HEK293 (cell line): Measurements from ENCODE around the gene NIF3L1.

ENCODE experiments used
- CTCF ChIP-seq: fragments of 450-650 bp; formaldehyde crosslinking; IDR thresholded peaks from 2 replicates; pipeline ENCODE4 v1.5.1; 2016; ENCODE audit warnings: missing biosample characterization, missing genetic modification characterization
- GLI2 ChIP-seq: fragments of 450-650 bp; formaldehyde crosslinking; IDR thresholded peaks from 2 replicates; pipeline ENCODE4; 2017; ENCODE audit warnings: missing biosample characterization, missing genetic modification characterization, low read depth, borderline replicate concordance
- ZFP3 ChIP-seq: fragments of 450-650 bp; formaldehyde crosslinking; IDR thresholded peaks from 2 replicates; pipeline ENCODE4 v1.5.1; 2016; ENCODE audit warnings: low read depth, missing biosample characterization, missing genetic modification characterization
- ZNF302 ChIP-seq: fragments of 450-650 bp; formaldehyde crosslinking; IDR thresholded peaks from 2 replicates; pipeline ENCODE4 v1.5.1; 2016; ENCODE audit warnings: missing biosample characterization, missing genetic modification characterization, low read depth
- TF ChIP-seq, protein P1 (sequence below): fragments of 450-650 bp; formaldehyde crosslinking; IDR thresholded peaks from 2 replicates; pipeline ENCODE4 v1.5.1; 2016; ENCODE audit warnings: missing biosample characterization, missing genetic modification characterization

DNA sequence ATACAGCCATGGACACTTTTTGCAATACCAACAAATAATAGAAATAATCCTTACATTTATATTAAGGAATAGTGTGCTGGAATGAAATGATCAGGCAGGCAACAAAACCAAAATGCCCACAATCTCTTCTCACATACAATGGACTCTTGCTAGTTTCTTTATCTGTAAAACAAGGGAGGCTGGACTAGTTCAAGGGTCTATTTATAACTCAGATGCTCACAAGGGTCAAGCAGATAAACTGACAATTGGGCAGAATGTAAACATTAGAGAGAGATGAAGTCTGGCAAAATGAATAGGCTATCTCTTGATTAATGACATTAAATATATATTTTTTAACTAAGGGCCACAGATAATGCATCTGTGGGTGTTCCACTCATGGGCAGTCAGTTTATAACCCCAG, 11.7 kb upstream of the NIF3L1 start:
- TF ChIP-seq ZNF302 (tag by site-specific recombination) (no peak), CTCF (no peak), GLI2 (tag by site-specific recombination) (no peak), ZFP3 (tag by site-specific recombination) (no peak)
- TF ChIP-seq, protein P1, sequence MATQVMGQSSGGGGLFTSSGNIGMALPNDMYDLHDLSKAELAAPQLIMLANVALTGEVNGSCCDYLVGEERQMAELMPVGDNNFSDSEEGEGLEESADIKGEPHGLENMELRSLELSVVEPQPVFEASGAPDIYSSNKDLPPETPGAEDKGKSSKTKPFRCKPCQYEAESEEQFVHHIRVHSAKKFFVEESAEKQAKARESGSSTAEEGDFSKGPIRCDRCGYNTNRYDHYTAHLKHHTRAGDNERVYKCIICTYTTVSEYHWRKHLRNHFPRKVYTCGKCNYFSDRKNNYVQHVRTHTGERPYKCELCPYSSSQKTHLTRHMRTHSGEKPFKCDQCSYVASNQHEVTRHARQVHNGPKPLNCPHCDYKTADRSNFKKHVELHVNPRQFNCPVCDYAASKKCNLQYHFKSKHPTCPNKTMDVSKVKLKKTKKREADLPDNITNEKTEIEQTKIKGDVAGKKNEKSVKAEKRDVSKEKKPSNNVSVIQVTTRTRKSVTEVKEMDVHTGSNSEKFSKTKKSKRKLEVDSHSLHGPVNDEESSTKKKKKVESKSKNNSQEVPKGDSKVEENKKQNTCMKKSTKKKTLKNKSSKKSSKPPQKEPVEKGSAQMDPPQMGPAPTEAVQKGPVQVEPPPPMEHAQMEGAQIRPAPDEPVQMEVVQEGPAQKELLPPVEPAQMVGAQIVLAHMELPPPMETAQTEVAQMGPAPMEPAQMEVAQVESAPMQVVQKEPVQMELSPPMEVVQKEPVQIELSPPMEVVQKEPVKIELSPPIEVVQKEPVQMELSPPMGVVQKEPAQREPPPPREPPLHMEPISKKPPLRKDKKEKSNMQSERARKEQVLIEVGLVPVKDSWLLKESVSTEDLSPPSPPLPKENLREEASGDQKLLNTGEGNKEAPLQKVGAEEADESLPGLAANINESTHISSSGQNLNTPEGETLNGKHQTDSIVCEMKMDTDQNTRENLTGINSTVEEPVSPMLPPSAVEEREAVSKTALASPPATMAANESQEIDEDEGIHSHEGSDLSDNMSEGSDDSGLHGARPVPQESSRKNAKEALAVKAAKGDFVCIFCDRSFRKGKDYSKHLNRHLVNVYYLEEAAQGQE (tag by site-specific recombination) = no peak
